GM13976 (cell line): ENCODE measurements around the gene C1QTNF4.
"Not testable (repeated sequence)": the region's sequence is repeated elsewhere in the genome, so short reads cannot be mapped to it uniquely, and the experiment has no call there.

Source experiments
- DNase-seq: peaks from one replicate; pipeline ENCODE4 v3.0.0; 2012; ENCODE audit warnings: low spot score
- CTCF ChIP-seq: IDR thresholded peaks from 2 replicates; pipeline ENCODE4 v1.5.1; 2012; ENCODE audit warnings: borderline replicate concordance, mild to moderate bottlenecking; ENCODE audit not compliant: insufficient read depth; ENCODE audit errors: extremely low read depth, missing control alignments, control extremely low read depth
- in situ Hi-C: fragments of 300-500 bp; cut with MboI; formaldehyde crosslinking; loops from one replicate; pipeline ENCODE4 v1.12.0; 2022; ENCODE audit warnings: low sequenced_read_pairs, mixed read lengths, inconsistent platforms; ENCODE audit not compliant: unreplicated experiment

Gene C1QTNF4

GRCh38 chr11:47569646-47570045 lies 24.6 kb downstream of the C1QTNF4 start:
- no peak for TF ChIP-seq CTCF
- in situ Hi-C loops: no loop called here

GRCh38 chr11:47566149-47566698 lies 28.0 kb downstream of the C1QTNF4 start:
- TF ChIP-seq CTCF: no peak
- DNase-seq: no peak

More at GRCh38 chr11:47569646-47570045, 24.6 kb downstream of the C1QTNF4 start:
- DNase-seq: no peak

GRCh38 chr11:47565340-47566148 lies 28.7 kb downstream of the C1QTNF4 start, which contains the start of gene PTPMT1:
Gene PTPMT1 (plus strand): TSS chr11:47565599. CDS start chr11:47565623, 24 bp downstream.
- in situ Hi-C loops: no loop called here
- peak; percentile 91 for DNase-seq
- TF ChIP-seq CTCF: no peak

More at GRCh38 chr11:47566149-47566698, 28.0 kb downstream of the C1QTNF4 start:
- in situ Hi-C loops: no loop called here

GRCh38 chr11:47564933-47565339 lies 29.3 kb downstream of the C1QTNF4 start:
- TF ChIP-seq CTCF: no peak
- no peak for DNase-seq

GRCh38 chr11:47564366-47564765 lies 29.8 kb downstream of the C1QTNF4 start:
- in situ Hi-C loops, DNase-seq: not testable (repeated sequence)

More at GRCh38 chr11:47564933-47565339, 29.3 kb downstream of the C1QTNF4 start:
- in situ Hi-C loops: no loop called here

- in situ Hi-C loops, DNase-seq: not testable (repeated sequence)
Measured at GRCh38 chr11:47562393-47562792, 31.8 kb downstream of the C1QTNF4 start.

- in situ Hi-C loops: no loop called here
- DNase-seq: no peak
- no peak for TF ChIP-seq CTCF
Measured at GRCh38 chr11:47560426-47560825, 33.8 kb downstream of the C1QTNF4 start.
